ENCODE results near the gene WASHC4.

The WASHC4 gene

DNA sequence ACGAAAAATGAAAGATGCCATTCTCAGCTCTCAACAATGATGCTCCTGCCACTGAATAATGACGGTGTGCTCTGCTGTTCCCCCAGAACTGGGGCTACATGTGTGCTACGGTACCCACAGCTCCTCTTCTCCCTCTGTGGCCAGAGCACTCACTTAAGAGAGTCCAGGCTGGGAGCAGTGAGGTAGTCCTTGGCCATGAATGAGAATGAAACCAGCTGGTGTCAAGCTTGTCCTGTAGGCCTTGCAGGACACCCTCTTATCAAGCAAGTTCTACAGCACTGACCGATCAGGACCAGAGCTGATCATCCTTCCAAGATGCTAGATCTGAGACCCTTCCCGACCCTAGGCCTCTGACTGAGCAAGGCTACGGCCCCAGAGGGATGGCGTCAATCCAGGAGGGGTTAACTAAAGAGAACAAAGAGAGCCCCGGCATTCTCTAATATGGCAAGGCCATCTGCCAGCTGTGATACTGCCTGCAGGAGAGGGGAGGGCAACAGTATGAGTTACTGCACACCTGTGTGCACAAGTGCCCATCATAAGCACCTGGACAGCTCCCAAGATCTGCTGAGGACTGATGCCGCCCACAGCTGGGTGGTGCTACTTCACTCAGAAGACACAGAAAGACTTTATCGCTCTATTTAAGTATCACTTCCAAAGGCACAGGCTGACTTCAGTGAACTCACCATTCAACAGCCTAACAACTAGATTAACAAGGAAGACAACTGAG lies 98.0 kb downstream of the WASHC4 start:
- DNase-seq, result no peak

DNA sequence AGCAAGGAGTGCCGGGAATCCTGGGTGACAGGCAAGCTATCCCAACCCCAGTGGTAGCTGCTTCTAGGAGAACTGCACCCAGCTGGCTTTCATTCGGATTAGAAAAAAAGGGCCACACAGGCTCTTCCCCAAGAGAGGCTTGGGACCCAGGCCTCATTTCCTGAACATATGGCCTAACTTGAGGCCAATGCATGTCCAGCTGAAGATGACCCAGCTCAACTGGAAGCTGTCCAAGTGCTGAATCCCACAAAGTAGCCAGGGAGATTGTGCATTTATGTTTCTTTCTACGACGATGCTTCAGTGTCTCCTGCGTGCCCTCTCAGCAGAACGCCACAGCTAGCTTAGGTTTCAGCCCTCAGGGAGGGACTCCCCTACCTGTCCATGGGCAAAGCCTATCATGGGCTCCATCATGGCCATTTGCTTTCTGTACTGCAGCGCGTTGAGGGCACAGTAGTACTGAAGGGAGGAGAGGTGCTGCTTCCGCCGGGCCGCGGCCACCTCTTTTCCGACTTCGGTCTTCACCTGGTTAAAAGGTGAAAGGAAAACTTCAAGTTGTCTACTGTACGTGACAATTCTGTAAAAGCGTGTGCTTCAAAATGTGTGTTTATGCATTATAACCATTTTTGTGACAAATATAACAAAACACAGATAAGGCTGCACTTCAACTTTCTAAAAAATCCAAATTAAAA lies 99.3 kb downstream of the WASHC4 start:
- DNase-seq, result no peak

DNA sequence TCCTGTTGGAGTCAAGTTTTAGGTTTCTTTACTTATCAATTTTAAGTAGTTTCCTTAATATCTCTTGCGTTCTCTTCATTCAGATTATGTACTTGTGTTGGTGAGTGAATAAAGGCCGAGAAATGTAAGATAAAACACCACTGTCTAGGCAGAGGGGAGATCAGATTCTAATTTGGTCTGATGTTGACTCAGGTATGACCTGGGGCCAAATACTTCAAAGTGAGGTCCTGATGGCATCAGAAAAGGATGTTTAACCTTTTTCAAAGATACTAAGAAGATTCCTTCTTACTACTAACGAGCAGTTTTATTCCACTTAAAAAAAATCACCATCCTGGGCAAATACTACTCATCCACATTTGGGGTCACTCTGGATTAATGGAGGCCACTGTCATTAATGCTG lies 101.6 kb downstream of the WASHC4 start:
- DNase-seq, result no peak

DNA sequence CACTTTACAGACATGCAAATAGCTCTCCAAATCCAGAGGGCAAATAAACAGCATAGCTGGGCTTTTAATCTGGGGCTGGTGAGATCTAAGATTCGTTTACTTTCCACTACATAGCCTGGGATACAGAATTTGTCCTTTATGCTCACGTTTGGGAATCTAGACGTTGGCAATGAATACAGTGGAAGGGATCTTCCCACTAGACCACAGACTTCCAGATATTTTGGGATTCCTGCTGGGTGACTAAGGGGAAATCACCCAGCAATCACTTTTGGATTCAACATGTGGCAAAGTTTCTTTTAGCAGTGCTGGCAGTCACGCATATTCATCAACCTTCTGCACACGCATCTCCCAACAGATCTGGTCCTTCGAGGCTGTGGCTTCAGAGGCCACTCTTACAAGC lies 104.9 kb downstream of the WASHC4 start:
- DNase-seq, result no peak

DNA sequence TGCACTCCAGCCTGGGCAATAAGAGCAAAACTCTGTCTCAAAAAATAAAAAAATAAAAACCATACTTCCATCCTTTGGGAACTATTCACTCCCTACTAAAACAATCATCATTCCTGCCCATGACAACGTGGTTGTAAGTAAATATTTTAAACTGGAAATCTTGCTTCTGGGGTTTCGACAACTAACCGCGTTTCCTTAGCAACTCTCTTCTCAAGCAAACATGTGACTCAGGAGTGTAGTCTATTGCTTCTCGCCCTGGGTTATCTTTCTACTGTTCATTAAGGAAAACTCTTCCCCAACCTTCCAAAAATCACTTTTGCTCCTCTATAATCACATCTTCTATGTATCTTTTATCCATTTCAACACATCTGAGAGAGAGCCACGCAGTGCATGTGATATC lies 106.6 kb downstream of the WASHC4 start:
- DNase-seq, result no peak

DNA sequence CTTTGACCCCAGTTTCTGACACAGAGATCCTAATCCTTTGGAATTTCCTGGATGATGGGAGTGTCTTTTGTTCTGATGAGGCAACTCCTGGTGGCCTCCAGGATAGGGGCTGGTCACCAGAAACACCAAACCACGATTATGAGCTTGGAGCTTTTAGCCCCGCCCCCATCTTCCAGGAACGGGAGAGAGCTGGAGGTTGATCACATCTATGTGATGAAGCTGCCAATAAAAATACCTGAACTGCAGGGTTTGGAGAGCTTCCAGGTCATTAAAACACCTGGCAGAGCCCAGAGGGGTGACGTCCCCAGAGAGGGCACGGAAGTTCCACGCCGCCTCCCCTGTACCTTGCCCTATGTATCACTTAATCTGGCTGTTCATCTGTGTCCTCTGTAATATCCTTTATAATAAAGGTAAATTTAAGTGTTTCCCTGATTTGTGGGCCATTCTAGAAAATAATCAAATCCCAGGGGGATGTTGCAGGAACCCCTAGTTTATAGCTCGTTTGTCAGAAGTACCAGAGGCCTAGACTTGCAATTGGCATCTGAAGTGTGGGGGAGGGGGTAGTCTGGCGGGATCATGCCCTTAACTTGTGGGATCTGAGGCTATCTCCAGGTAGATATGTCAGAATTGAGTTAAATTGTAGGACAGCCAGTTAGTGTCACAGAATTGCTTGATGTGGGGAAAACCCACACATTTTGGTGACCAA lies 107.3 kb downstream of the WASHC4 start:
- DNase-seq, result no peak

DNA sequence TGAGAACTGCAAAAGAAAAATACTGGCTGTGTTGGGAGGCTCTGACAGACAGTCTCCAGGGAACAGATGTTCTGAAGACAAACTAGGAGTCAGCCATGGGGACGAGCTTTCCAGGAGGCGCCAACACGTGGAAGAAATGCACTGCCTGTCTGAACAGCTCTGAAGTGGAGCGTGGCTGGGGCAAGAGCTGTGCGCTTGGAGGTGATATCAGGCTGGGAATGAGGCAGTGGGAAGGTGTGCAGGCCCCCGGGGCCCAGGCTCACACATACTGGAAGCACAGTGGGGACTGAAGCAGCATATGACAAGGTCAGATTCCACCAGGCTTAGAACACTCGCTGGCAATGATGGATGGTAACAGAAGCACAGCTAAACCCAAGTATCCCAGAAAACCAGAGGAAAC lies 110.9 kb downstream of the WASHC4 start:
- DNase-seq, result no peak
